GDM1 (cell line): ENCODE data around the gene SLC10A2.
"Not testable (repeated sequence)": the region's sequence is repeated elsewhere in the genome, so short reads cannot be mapped to it uniquely, and the experiment has no call there.

Experiments
- DNase-seq: peaks from one replicate; lab custom pipeline; 2025; lab: John Stamatoyannopoulos, UW

The SLC10A2 gene, protein sequence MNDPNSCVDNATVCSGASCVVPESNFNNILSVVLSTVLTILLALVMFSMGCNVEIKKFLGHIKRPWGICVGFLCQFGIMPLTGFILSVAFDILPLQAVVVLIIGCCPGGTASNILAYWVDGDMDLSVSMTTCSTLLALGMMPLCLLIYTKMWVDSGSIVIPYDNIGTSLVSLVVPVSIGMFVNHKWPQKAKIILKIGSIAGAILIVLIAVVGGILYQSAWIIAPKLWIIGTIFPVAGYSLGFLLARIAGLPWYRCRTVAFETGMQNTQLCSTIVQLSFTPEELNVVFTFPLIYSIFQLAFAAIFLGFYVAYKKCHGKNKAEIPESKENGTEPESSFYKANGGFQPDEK

DNA sequence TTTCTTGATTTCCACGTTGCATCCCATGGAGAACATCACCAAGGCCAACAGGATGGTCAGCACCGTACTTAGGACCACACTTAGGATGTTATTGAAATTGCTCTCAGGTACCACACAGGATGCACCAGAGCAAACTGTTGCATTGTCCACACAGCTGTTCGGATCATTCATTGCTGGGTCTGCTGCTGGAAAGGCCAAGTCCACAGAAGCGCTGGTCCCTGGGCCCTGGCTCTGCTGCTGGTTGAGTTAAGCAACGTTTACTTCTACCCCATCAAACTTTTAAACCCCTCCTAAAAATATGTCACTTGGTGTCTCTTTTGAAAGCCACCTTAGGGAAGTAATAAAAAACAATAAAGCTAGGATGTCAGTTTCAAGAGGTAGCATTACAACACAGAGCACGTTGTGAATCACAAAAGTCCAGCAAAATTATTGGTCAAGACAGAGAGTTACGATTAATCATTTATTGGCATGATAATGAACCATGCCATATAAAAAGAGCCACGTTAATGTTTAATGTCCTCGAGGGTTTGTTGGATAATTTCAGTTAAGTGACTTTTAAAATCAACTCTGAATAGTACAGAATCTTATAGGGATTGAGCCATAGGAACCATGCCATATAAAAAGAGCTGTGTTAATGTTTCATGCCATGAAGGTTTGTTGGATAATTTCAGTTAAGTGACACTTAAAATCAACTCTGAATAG lies at the start of gene SLC10A2:
Gene SLC10A2, minus strand, starts transcription at position 339 of the 702 bp plus-strand sequence. Its CDS starts 168 bp downstream, at position 171.
- no peak for DNase-seq

DNA sequence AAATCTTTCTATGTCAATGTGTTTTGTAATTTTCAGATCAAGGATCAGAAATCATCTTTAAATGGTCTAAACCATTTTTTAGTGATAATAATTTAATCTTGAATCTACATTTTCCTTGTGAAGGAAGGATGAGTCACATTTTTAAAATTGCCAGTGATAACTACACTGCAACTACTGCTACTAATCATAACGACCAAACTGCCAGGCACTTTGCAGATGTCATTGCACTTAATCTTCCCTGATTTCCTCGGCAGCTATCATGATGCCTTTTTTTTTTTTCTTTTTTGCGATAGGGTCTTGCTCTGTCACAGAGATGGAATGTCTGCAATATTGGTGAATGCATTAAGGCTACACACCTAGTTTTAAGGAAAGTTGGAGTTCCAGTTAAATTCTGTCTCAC lies 41.4 kb upstream of the SLC10A2 start:
- DNase-seq = no peak

DNA sequence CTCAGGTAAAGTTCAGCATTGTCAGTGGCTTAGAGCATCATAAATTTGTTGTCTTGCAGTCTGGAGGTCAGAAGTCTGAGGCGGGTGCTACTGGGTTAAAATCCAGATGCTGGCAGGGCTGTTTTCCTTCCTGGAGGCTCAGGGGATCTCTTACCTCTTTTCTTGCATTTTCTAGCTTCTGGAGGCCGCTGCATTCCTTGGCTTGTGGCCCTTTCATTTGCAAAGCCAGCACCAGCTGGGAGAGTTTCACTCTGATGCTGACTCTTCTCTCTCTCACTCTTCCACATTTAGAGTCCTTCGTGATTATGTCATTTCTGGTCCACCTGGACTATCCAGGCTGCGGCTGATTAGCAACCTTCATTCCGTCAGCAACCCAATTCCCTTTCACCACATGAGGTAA lies 38.1 kb upstream of the SLC10A2 start:
- no peak for DNase-seq

DNA sequence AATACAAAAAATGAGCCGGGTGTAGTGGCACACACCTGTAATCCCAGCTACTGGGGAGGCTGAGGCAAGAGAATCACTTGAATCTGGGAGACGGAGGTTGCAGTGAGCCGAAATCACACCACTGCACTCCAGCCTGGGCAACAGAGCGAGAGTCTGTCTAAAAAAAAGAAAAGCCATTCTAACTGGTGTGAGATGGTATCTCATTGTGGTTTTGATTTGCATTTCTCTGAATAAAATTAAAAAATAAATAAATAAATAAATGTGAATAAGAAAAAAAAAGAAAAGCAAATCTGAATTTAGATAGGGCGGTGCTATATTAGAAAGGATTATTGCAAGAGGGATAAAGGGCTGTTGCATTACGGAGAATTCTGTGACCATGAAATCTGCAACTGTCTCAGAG lies 37.2 kb upstream of the SLC10A2 start:
- DNase-seq = not testable (repeated sequence)

DNA sequence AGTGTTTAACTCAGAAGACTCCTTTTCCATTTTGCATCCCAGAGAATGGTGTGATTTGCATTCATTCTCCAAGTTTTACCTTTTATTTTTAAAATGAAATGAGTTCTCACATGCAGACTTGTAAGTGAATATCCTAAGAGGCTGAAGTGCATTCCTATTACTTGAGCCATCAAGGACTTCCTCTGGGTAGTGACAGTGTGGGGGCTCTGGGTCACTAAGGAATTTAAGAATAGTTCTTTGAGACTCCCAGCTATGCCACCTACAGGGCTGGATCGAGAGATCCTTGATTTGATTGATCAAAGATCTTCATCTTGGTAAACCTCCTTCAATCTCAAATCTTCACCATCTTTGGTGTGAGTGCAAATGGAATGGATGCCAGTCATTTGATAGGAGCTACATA lies 36.3 kb upstream of the SLC10A2 start:
- DNase-seq = no peak

DNA sequence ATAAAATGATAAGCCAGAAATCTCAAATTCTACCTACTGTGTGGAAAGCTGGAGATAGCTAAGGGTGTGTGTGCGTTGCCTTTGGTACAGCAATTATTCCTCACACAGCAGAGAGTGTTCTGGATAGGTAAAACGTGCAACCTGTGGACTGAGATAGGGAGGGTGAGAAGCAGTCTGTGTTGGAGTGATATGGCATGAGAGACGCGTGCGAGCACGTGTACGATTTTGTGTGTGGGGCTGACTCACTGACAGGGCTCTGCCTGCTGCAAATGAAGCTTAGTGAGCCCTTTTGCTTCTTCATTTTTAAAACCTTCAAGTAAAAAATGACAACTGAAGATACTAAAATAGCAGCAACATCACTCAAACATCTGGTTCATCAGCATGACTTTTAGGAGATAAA lies 35.7 kb upstream of the SLC10A2 start:
- no peak for DNase-seq

DNA sequence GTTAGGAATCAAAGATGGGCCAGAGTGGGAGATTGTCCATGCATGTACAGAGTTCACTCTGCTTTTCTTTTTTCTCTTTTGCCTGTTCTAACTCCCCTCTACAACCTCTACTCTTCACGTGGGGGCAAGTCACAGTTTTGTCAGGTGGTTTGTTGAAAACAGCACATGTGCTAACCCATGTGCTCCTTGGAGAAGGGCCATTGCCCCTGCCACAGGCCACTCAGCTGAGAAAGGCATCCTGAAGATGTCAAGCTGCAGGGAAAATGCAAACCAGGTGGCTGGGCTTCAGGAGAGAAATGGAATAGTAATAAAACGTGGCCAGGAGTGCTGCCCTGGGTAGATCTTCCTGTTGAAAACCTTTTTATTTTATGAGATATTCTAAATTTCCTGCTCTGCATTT lies 35.3 kb upstream of the SLC10A2 start:
- no peak for DNase-seq

DNA sequence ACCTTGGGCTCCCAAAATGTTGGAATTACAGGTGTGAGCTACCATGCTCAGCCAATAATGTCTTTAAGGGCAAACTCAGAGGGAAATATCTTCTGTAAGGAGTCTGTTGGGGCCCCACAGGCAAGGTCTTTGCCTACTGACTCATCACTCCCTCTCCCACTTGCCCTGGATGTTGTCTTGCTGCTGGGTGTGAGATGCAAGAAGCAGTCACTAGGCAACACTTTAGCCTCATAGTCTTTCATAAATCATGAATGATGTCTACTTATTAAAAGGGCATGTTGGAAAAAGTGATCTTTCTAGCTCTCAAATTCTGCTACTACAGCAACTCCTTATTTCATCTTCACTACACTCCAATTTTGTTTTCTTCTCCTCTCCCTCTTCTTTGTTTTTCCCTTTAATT lies 34.6 kb upstream of the SLC10A2 start:
- DNase-seq = no peak

DNA sequence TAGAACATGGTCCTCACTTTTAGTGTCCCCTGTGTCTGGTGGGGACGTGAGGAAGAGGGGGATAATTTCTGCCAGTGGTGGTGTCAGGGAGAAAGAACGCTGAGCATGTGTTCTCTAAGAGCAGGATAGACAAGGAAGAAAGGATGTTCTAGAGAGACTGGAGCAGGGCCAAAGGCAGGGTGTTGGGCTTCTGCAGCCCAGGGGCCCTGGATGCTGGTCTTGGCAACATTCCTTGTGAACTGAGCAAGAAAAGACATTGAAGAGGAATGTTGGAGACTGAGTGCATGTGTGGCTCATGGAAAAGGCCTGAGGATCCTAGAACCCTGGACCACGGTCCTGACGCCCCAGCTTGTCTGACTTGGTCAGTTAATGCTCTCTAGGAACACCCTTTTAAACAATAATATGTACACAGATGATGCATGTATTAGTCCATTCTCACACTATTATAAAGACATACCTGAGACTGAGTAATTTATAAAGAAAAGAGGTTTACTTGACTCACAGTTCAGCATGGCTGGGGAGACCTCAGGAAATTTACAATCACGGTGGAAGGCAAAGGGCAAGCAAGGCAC lies 33.6 kb upstream of the SLC10A2 start:
- DNase-seq = no peak

DNA sequence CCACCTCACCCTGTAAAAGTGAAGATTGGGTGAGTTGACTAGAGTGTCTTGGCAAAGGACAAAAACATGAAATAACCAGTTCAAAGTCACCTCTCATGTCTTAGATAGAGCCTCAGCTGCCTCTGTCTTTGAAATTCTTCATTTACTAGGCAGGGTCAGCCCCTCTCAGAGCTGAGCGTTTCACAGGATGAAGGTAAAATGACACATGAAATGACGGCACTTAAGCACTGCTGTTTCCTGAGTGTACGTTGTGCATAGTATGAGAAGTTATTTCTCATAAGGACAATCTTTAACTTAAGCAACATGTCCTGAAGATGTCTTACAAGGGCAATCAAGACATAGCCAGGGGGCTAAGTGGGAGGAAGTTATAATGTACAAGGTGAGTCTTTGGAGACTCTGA lies 32.3 kb upstream of the SLC10A2 start:
- DNase-seq = no peak

DNA sequence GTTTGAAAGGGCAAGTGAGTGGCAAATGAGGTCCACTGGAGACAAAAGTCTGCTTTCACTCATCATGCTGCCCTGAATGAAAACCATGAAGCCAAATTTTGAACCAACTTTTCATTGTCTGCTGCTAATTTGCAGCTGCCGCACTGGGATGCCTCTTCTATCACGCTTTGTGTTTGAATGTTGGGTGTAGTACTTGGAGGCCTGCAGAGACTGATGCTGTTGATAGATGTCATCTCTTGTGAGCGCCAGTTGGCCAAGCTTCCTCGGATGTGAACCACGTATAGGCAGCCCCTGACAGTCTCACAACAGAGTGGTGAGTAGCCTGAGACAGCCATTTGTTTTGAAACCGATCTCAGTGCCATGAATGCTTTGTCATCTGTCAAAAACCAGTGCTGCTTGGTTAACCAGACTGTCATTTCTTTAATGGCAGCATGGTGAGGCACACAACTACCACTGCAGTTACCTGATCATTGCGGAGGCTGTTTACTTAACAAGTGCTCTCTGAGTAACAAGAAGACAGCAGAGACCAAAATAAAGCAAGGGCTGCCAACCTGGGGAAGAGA lies 31.2 kb upstream of the SLC10A2 start:
- DNase-seq = no peak

DNA sequence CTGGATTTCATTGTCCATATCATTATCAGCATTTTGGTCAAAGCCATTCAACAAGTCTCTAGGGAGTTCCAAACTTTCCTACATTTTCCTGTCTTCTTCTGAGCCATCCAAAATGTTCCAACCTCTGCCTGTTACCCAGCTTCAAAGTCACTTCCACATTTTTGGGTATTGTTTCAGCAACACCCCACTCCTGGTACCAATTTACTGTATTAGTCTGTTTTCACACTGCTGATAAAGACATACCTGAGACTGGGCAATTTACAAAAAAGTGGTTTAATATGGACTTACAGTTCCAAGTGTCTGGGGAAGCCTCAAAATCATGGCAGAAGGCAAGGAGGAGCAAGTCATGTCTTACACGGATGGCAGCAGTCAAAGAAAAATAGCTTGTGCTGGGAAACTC lies 27.4 kb upstream of the SLC10A2 start:
- not testable (repeated sequence) for DNase-seq

DNA sequence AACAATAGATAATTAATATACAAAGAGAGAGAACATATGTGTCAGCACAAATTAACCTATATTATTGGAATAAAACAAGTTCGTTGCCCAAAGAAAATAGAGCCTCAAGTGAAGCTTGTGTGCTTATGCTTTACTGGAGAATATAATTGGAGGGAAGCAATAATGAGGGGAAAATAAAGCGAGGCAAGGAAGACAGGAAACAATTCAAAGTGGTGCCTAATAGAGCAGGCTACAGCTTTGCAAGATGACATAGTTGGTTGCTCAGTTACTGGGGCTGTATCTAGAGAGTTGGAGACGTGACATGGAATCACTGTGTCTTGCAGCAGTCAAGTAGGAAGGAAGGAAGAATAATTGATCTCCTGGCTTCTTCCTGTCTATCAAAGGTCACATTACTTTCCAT lies 21.1 kb upstream of the SLC10A2 start:
- DNase-seq = no peak

DNA sequence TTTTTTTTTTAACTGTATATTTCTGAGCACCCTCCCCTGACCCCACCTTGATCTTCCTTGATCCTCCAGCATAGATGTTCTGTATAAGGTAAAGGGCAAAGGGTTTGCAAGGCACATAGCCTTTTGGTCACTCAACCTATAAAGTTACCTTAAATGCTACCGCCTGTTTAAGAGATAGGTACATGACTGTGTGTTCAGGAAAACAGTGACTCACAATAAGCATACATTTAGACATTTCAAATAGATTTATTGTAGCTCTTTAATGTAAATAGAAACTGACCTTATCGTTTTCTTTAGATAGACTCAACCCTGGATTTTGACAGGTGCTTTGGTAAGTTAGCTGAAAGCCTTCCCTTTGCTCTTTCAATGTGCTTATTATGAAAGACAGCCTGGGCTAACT lies 15.2 kb upstream of the SLC10A2 start:
- DNase-seq = no peak

DNA sequence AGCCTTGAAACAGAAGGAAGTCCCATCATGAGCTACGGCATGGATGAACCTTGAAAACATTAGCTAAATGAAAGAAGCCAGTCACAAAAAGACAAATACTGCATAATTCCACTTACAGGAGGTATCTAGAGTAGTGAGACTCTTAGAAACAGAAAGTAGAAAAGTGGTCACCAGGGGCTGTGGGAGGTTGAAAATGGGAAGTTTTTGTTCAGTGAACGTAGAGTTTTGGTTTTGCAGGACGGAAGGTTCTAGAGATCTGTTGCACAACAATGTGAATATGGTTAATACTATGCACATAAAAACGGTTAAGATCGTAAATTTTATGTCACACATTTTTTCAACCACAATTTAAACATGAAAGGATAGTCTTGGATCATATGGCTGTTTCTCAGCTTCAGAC lies 11.9 kb upstream of the SLC10A2 start:
- no peak for DNase-seq

DNA sequence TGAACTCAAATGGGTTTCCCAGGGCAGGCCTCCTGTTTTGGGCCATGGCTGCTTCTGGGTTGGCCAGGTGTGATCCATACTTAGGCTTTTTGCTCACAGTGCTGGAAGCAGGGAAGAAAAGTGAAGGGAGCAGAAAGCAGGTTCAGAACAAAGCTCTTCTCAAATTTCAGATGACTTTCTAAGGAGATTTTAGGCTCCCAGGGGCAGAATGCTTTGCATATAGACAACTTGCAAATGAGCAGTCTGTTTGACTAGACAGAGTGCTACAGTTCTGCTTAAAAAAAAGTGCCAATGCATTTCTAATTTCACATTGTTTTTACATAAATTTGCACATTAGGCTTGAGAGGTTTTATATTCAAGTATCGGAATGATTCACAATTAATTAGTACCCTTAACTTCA lies 2.6 kb upstream of the SLC10A2 start:
- DNase-seq = no peak

DNA sequence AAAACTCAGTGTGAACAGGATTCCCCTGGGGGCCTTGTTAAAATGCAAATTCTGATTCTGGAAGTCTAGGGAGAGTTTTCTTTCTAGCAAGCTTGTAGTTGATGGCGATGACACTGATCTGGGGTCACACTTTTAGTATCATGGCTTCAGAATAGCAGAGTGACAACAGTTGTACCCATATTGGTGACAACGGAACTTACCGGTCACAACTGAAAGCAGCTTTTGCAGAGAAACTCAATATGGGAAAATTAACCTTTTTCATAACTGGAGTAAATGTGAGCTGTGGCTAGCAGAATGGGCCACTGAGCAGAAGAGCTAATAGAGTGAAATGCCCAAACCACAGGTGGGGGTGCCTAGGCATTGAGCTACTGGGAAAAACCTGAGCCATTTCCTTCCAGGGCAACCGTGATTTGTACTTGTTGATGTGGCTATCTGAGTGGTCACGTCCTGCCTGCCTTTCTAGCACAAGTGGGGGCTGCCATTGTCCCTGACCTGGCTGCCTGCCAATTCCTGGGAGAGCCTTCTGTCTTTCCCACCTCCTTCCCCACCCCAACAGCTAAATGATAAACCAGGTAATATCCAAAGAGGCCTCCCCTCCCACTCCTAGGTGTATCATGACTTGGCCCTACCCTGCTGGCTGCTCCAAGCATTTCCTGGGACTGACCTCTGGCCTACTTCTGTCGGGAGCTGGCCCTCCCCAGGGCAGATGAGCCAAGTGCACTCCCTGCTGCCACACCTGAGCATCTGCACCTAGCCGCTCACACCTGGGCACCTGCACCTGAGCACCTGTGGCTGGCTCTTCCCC lies 1.7 kb upstream of the SLC10A2 start:
- no peak for DNase-seq

DNA sequence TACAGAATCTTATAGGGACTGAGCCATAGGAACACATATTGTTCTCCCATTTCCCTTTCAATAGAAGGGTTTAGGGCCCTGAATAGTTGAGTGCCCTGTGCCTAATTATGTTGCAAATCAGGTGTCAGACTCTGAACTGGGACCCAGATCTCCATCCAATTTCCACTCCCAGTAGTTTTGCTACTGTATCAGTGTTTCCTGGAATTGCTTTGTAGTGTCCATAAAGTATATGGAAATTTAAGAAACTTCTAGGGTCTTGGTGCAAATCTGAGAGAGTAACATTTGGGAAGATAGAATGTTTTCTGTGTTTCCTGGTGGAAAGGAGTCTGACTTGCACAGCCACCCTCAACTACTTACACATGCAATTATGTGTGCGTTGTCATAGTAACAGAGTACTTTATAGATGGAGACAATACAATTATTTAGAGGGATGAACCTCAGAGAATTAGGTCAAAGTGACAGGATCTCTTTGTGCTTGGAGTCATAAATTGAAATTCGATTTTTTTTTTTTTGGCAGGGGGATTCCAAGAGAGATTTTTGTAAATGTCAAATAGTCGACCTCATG lies 646 bp upstream of the SLC10A2 start:
- no peak for DNase-seq

DNA sequence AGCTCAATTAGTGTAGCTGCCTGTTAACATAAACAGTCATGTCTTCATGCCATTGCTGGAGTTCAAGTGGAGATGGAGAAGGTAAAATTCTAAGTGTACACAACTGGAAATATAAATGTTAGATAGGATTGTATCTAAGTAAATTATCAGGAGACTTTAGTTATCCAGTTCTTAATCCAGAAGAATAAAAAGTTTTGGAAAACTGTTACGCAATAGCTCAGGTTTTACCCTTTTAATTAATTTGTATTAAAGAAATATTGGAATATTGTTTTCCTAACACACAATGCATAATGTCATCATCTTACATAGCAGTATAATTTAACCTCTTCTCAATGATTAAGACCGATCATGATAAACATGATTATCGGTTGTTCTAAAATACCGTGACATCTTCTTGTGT lies 2.8 kb downstream of the SLC10A2 start:
- no peak for DNase-seq

DNA sequence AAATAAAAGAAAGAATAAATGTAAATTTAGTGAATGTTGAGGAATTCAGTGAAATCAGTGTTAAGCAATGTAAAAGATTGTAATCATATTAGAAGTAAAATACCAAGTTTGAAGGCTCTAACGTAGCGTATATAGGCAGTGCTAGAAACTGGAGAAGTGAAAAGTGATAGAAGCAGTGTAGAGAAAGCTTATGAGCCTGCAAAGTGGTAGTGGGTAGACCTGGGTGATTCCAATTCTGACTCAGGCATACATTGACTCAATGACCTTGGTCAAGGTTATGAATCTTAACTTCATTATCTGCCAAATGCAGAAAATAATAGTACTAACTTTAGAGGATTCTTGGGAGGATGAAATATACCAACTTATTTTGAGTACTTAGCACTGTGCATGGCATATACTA lies 4.1 kb downstream of the SLC10A2 start:
- DNase-seq = no peak

DNA sequence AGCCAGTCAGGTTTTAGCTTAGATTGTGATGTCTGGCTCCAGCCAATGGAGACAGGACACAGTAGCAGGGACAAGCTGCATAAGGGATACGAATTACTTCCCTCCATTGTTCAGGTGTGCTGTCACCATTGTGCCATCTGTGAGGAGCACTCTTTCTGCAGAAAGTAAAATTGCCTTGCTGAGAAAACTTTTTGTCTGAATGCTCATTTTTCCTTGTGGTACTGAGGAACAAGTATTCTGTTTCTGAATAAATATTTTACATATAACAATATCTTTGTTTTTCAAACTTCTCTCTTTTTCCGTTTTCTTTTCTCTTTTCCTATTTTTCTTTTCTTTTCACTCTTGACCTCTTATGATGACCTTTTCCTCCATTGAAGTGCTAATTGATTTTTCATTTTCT lies 10.2 kb downstream of the SLC10A2 start:
- DNase-seq = no peak

DNA sequence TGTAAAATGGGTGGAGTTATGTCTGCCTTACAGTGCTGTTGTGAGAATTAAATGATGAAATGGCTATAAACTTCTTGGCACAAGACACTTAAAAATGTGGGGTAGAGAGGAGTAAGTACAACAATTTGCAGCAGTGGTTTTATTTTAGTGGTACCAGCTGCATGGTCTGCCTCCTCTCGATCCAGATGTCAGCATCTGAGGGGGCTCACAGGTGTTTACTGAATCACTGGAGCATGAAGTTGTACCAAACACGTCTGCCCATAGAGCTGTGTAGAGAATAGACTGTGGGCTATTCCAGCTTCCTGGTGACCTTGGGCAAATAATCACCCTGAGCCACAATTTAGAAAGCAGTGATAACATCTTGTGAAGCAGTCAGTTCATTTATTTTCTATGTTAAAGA lies 11.1 kb downstream of the SLC10A2 start:
- no peak for DNase-seq
